Right lobe of liver (tissue), 6 donors: ENCODE results near the gene RGS2. TPM values are rescaled to one million over a fixed set of nuclear protein-coding genes. Genes with fewer than 3 reads are reported as not detected.

Source experiments
- ATAC-seq, 4 donors: fragments of 200-7000 bp; cut with Tn5 transposase; one replicate each; pipeline ENCODE4 v1.9.1; 2020; ENCODE audit warnings: mild to moderate bottlenecking in 4 of 4, moderate library complexity in 4 of 4
- DNase-seq, 3 donors: peaks; one replicate each; pipeline ENCODE4 v3.0.0-alpha.2; 2020
- H3K27ac ChIP-seq, 3 donors: fragments of 200-600 bp; one replicate each; pipeline ENCODE4 v1.8.0; 2022
- H3K27me3 ChIP-seq, 2 donors: fragments of 200-600 bp; one replicate each; pipeline ENCODE4 v1.8.0; 2022
- H3K36me3 ChIP-seq, 4 donors: fragments of 200-600 bp; sonication (generic) in 1 of 4; one replicate each; pipeline versions ENCODE4 v1.5.1 to v1.8.0; 2017 to 2022; ENCODE audit warnings: control low read depth in 1 of 4
- H3K4me1 ChIP-seq, 4 donors: fragments of 200-600 bp; sonication (generic) in 1 of 4; one replicate each; pipeline versions ENCODE4 v1.5.1 to v1.8.0; 2017 to 2022; ENCODE audit warnings: control low read depth in 1 of 4
- H3K4me3 ChIP-seq, 3 donors: fragments of 200-600 bp; one replicate each; pipeline ENCODE4 v1.8.0; 2022
- H3K9me3 ChIP-seq, 4 donors: fragments of 200-600 bp; sonication (generic) in 1 of 4; one replicate each; pipeline versions ENCODE4 v1.5.1 to v1.8.0; 2017 to 2022; ENCODE audit warnings: control low read depth in 1 of 4
- CTCF ChIP-seq, 4 donors: fragments of 200-600 bp in 3 of 4; fragments of 450-650 bp in 1 of 4; IDR thresholded peaks; one replicate each; pipeline versions ENCODE4 v1.5.1 to v1.8.0; 2016 to 2022; ENCODE audit warnings: antibody characterized with exemption in 4 of 4, mild to moderate bottlenecking in 2 of 4
- POLR2A ChIP-seq: fragments of 450-650 bp; IDR thresholded peaks from one replicate; pipeline ENCODE4 v1.6.1; 2017; ENCODE audit warnings: antibody characterized with exemption, mild to moderate bottlenecking
- WGBS: methylation state at CpG from one replicate; pipeline ENCODE4 v1.1.6; 2018; ENCODE audit warnings: low coverage, low lambda C conversion rate; ENCODE audit not compliant: insufficient coverage; ENCODE audit errors: missing lambda C conversion rate; 5-methylcytosine and 5-hydroxymethylcytosine counted together
- intact Hi-C, 2 donors: fragments of 100-400 bp; cut with DNase I; formaldehyde crosslinking; loops; one replicate each; pipeline versions ENCODE4 v1.11.2 to v1.14.1; 2022
- total RNA-seq, 6 experiments: library from RNA; depleted of rRNA in 2 of 6; stranded (reverse); fragments of >200 nt in 2 of 6; fragmentation: NEBNext Ultra II Directional in 3 of 6; extraction: Animal tissue kit (Norgen Biotek cat#: 25700) in 3 of 6; gene quantifications; one replicate each; pipeline versions ENCODE4 v1.1.0 to v1.2.4, GENCODE V29; 2016 to 2023
- donor health status: DM: no; HTN: yes; CAD: no.
- donor health status: DM: no; HTN: no; CAD: no.
- donor health status: DM: no; HTN: no; CAD: no.
- donor health status: DM: no; HTN: yes; CAD: no.
- donor health status: DM: no; HTN: yes; CAD: no.

Gene RGS2
- total RNA-seq, 6 experiments from 2014 or later = 2.5 to 10.9 (median 5.2) TPM

GRCh38 chr1:192768463-192768862 lies 40.4 kb upstream of the RGS2 start:
- intact Hi-C loops = no loop called here
- no peak for DNase-seq
- H3K27me3 ChIP-seq = no peaks in the 10 kb centered on the region
- H3K27ac ChIP-seq = no peak overlapping the region
- ATAC-seq = no peak
- no peaks in the 10 kb centered on the region for H3K9me3 ChIP-seq
- H3K4me3 ChIP-seq = no peak overlapping the region
- TF ChIP-seq CTCF (IDR thresholded peaks at IDR 0.05) (no peak), POLR2A (no peak)
- no peaks in the 10 kb centered on the region for H3K36me3 ChIP-seq
- no peaks in the 10 kb centered on the region for H3K4me1 ChIP-seq

GRCh38 chr1:192771341-192771740 lies 37.5 kb upstream of the RGS2 start:
- ATAC-seq (no peak), DNase-seq (no peak)
- H3K4me1 ChIP-seq = no peaks in the 10 kb centered on the region
- intact Hi-C loops = no loop called here
- 77% methylated on average over 4 of the region's 4 CpGs for WGBS
- H3K27ac ChIP-seq = no peak overlapping the region
- H3K4me3 ChIP-seq = no peak overlapping the region
- TF ChIP-seq CTCF (IDR thresholded peaks at IDR 0.05) = no peak
- TF ChIP-seq POLR2A = no peak
- no peaks in the 10 kb centered on the region for H3K36me3 ChIP-seq
- no peaks in the 10 kb centered on the region for H3K27me3 ChIP-seq
- H3K9me3 ChIP-seq = no peaks in the 10 kb centered on the region

GRCh38 chr1:192775631-192776030 lies 33.2 kb upstream of the RGS2 start:
- Histone ChIP-seq H3K36me3 (no peaks in the 10 kb centered on the region), H3K4me1 (no peaks in the 10 kb centered on the region), H3K27ac (no peak overlapping the region), H3K27me3 (no peaks in the 10 kb centered on the region), H3K4me3 (no peak overlapping the region), H3K9me3 (no peaks in the 10 kb centered on the region)
- WGBS = 41% methylated on average over 2 of the region's 2 CpGs
- intact Hi-C loops = no loop called here
- DNase-seq = no peak
- TF ChIP-seq CTCF (IDR thresholded peaks at IDR 0.05) (no peak), POLR2A (no peak)
- ATAC-seq = no peak

- Histone ChIP-seq H3K27me3 (no peaks in the 10 kb centered on the region), H3K4me3 (no peak overlapping the region), H3K4me1 (no peaks in the 10 kb centered on the region), H3K36me3 (no peaks in the 10 kb centered on the region), H3K9me3 (no peaks in the 10 kb centered on the region), H3K27ac (no peak overlapping the region)
- no peak for ATAC-seq
- TF ChIP-seq CTCF (IDR thresholded peaks at IDR 0.05) (no peak), POLR2A (no peak)
- intact Hi-C loops = no loop called here
- 70% methylated on average over 4 of the region's 4 CpGs for WGBS
- no peak for DNase-seq
Measured at GRCh38 chr1:192776206-192776605, 32.6 kb upstream of the RGS2 start.

- Histone ChIP-seq H3K4me1 (no peaks in the 10 kb centered on the region), H3K36me3 (no peaks in the 10 kb centered on the region), H3K27ac (no peak overlapping the region), H3K27me3 (no peaks in the 10 kb centered on the region), H3K4me3 (no peak overlapping the region), H3K9me3 (no peaks in the 10 kb centered on the region)
- 35% methylated on average over 3 of the region's 3 CpGs for WGBS
- ATAC-seq = no peak
- intact Hi-C loops = no loop called here
- no peak for DNase-seq
- no peak for TF ChIP-seq POLR2A
Measured at GRCh38 chr1:192776998-192777397, 31.8 kb upstream of the RGS2 start.
